B cell (primary cell): ENCODE measurements around the gene FOXD3. TPM values are rescaled to one million over a fixed set of nuclear protein-coding genes. Genes with fewer than 3 reads are reported as not detected.

Experiments
- ATAC-seq: fragments of 200-7000 bp; cut with Tn5 transposase; one replicate; pipeline ENCODE4 v1.10.0; 2021; ENCODE audit warnings: low read depth, mild to moderate bottlenecking, moderate number of reproducible peaks, moderate library complexity
- CTCF ChIA-PET: fragments of 350-600 bp; sonication (Branson Sonifier 250); formaldehyde crosslinking; loops from one replicate; lab custom pipeline; 2021; ENCODE audit warnings: antibody characterized with exemption, inconsistent platforms; lab: Charles Lee
- POLR2A ChIA-PET: fragments of 350-600 bp; sonication (Branson Sonifier 250); formaldehyde crosslinking; loops from one replicate; lab custom pipeline; 2021; ENCODE audit warnings: antibody characterized with exemption; lab: Charles Lee
- DNase-seq: peaks from one replicate; pipeline ENCODE4 v3.0.0; 2013
- H2AFZ ChIP-seq: 2 replicates; pipeline ENCODE4 v1.6.1; 2012; ENCODE audit warnings: mild to moderate bottlenecking, low read depth, low read length; ENCODE audit not compliant: insufficient read depth, poor library complexity, severe bottlenecking
- H3K27ac ChIP-seq, 2 donors: 1 replicate in 1 of 2; 2 replicates in 1 of 2; pipeline ENCODE4 v1.5.1; 2012 to 2013; ENCODE audit warnings: low read length in 2 of 2, mild to moderate bottlenecking in 2 of 2, moderate library complexity in 1 of 2
- H3K27me3 ChIP-seq, 4 experiments: fragments of 200-600 bp in 1 of 4; sonication (generic) in 1 of 4; replicated peaks in 1 of 4; 1 replicate in 2 of 4; 2 replicates in 2 of 4; pipeline versions ENCODE4 v1.6.1 to v1.7.0; 2013 to 2016; ENCODE audit warnings: low read length in 3 of 4, mild to moderate bottlenecking in 2 of 4, mixed read lengths in 1 of 4, moderate library complexity in 1 of 4; ENCODE audit not compliant: insufficient read depth in 4 of 4, control insufficient read depth in 3 of 4; ENCODE audit errors: control extremely low read depth in 1 of 4
- H3K36me3 ChIP-seq, 2 experiments: replicated peaks in 1 of 2; 1 replicate in 1 of 2; 2 replicates in 1 of 2; pipeline versions ENCODE4 v1.6.1 to v1.7.1; 2013; ENCODE audit warnings: low read length in 1 of 2; ENCODE audit not compliant: insufficient read depth in 2 of 2, control insufficient read depth in 1 of 2; ENCODE audit errors: control extremely low read depth in 1 of 2, extremely low read depth in 1 of 2
- H3K4me1 ChIP-seq, 2 donors: fragments of 200-600 bp in 1 of 2; sonication (generic) in 1 of 2; 1 replicate in 1 of 2; 2 replicates in 1 of 2; pipeline versions ENCODE4 v1.5.1 to v1.6.1; 2013 to 2017; ENCODE audit warnings: low read length in 2 of 2; ENCODE audit not compliant: control insufficient read depth in 2 of 2, insufficient read depth in 2 of 2
- H3K4me2 ChIP-seq: replicated peaks from 2 replicates; pipeline ENCODE3; 2012; ENCODE audit warnings: mild to moderate bottlenecking, low read depth, low read length; ENCODE audit not compliant: poor library complexity, severe bottlenecking
- H3K4me3 ChIP-seq, 5 experiments: fragments of 200-600 bp in 1 of 5; sonication (generic) in 1 of 5; 1 replicate in 3 of 5; 2 replicates in 2 of 5; pipeline versions ENCODE4 v1.5.1 to v1.7.0; 2011 to 2016; ENCODE audit warnings: low read length in 4 of 5, mild to moderate bottlenecking in 4 of 5, low read depth in 2 of 5, control low read depth in 1 of 5, moderate library complexity in 1 of 5; ENCODE audit not compliant: insufficient read depth in 1 of 5; ENCODE audit errors: control extremely low read depth in 1 of 5, extremely low read depth in 1 of 5
- H3K79me2 ChIP-seq: fragments of 200-600 bp; sonication (generic); one replicate; pipeline ENCODE4 v1.6.0; 2016; ENCODE audit warnings: low read length; ENCODE audit not compliant: control insufficient read depth, insufficient read depth
- H3K9ac ChIP-seq: fragments of 200-600 bp; sonication (generic); 2 replicates; pipeline ENCODE4 v1.6.1; 2017; ENCODE audit warnings: mild to moderate bottlenecking, low read length, moderate library complexity
- H3K9me3 ChIP-seq, 3 donors: one replicate each; pipeline versions ENCODE4 v1.6.1 to v1.7.1; 2013; ENCODE audit warnings: low read length in 2 of 3; ENCODE audit not compliant: control insufficient read depth in 2 of 3, insufficient read depth in 1 of 3; ENCODE audit errors: control extremely low read depth in 1 of 3
- H4K20me1 ChIP-seq: 2 replicates; pipeline ENCODE4 v1.6.0; 2012; ENCODE audit warnings: mild to moderate bottlenecking, low read length; ENCODE audit not compliant: insufficient read depth, control insufficient read depth, poor library complexity, severe bottlenecking
- H3K27ac Mint-ChIP-seq: one replicate; pipeline ENCODE4 v1.8.0; 2021; ENCODE audit warnings: mixed read lengths
- H3K27me3 Mint-ChIP-seq: one replicate; pipeline ENCODE4 v1.8.0; 2021; ENCODE audit warnings: mixed read lengths
- H3K4me1 Mint-ChIP-seq: one replicate; pipeline ENCODE4 v1.8.0; 2021; ENCODE audit warnings: mixed read lengths
- H3K4me3 Mint-ChIP-seq: one replicate; pipeline ENCODE4 v1.8.0; 2021; ENCODE audit warnings: mixed read lengths
- H3K9me3 Mint-ChIP-seq: one replicate; pipeline ENCODE4 v1.8.0; 2022; ENCODE audit warnings: mixed read lengths; ENCODE audit not compliant: insufficient read depth
- CTCF ChIP-seq: fragments of 200-600 bp; IDR thresholded peaks from one replicate; pipeline ENCODE4 v1.8.0; 2022; ENCODE audit warnings: antibody characterized with exemption, mild to moderate bottlenecking
- EZH2 ChIP-seq: IDR thresholded peaks from 2 replicates; pipeline ENCODE4 v1.6.1; 2012; ENCODE audit warnings: borderline replicate concordance, low read depth, mild to moderate bottlenecking, moderate library complexity, low read length; ENCODE audit not compliant: insufficient read depth, poor library complexity, severe bottlenecking
- WGBS: methylation state at CpG from one replicate; pipeline ENCODE4 v1.1.5; 2013; ENCODE audit warnings: missing lambda C conversion rate; ENCODE audit not compliant: insufficient coverage; 5-methylcytosine and 5-hydroxymethylcytosine counted together
- intact Hi-C: fragments of 100-400 bp; cut with micrococcal nuclease; formaldehyde crosslinking; loops from one replicate; pipeline ENCODE4 v1.10.0; 2022
- polyA plus RNA-seq: library from polyadenylated mRNA; depleted of rRNA; stranded (reverse); fragments of >200 nt; gene quantifications from 2 replicates; pipeline ENCODE4 v1.2.3, GENCODE V29; 2012
- total RNA-seq, 2 donors: library from RNA; stranded (reverse); fragments of 120-200 nt in 1 of 2; gene quantifications; 1 replicate in 1 of 2; 2 replicates in 1 of 2; pipeline versions ENCODE4 v1.2.3 to v1.2.4, GENCODE V29; 2013 to 2022

Gene FOXD3
- total and polyA plus RNA-seq, 2 donors (not counting 1 experiment from before 2014, with no cell fraction given) = not detected

DNA sequence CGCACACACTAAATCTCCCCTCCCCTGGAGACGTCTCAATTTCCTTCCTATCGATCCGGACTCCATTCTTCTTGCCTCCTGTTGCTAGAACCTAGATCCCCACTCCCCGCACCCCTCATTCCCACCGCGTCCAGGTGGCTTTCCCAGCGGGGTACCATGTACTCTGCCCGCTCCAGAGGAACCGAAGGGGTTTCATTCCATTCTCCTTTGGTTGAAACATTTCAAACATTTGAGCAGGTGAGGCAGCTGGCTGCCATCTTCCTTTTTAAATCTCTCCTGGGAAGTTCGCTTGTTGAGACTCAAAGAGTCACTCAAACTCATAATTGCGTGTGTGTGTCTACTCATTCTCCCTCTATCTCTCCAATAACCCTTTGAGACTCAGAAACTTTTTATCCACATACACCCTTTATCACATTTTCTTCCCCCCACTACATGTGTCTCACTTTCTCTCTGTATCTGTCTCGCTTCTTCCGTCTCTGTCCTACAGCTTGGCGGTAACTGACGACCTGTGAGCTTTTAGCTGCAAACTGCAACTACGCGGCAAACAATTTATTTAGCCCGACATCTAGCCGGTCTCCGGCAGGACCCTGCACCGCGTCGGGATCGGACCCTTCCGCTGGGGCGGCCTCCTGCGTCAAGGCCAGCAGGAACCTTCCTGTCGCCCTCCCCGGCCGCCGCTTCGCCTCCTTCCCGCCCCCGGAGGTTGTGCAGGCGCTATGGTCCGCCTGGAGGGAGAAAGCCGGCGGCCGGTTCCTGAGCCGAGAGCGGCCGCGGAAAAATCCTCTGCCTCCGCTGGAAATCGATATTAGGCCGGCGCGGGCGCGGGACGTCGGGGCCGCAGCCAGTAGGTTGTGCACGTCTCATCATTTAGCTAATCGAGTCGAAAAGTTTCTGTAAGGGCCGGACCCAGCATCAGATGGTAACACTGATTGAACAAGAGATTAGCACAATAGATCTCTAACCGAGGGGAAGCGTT is 3.0 kb upstream of the FOXD3 start:
- H3K9me3 Mint-ChIP-seq = peaks cover 8% of the 10 kb centered on the region
- 18% methylated on average over 60 of the region's 60 CpGs for WGBS
- intact Hi-C loops = loop anchor here (5.0 kb wide), 2 partner anchors 203 to 218 kb away; partner anchors contain the start of genes EFCAB7 and ITGB3BP
- H3K27me3 Mint-ChIP-seq = peaks cover 61% of the 10 kb centered on the region
- ChIA-PET CTCF (interaction anchor here (0.6 kb wide), 1 partner anchor 17 kb away, joined by 3 read pairs; no protein-coding TSS in a partner anchor), POLR2A (no interaction called here)
- Histone ChIP-seq H3K36me3 (no peaks in the 10 kb centered on the region), H2AFZ (no peak overlapping the region), H3K4me1 (peaks cover 55 to 66% of the 10 kb centered on the region in 2 donors), H3K4me2 (no peak overlapping the region), H3K79me2 (no peaks in the 10 kb centered on the region), H3K27ac (no peak overlapping the region), H4K20me1 (no peaks in the 10 kb centered on the region), H3K4me3 (no peak overlapping the region), H3K27me3 (peaks cover 0 to 82% (median 61%) of the 10 kb centered on the region in 4 experiments), H3K9me3 (peaks cover 0 to 74% (median 34%) of the 10 kb centered on the region in 3 donors), H3K9ac (no peak overlapping the region)
- peaks cover 33% of the 10 kb centered on the region for H3K4me1 Mint-ChIP-seq
- DNase-seq (peak; percentile 35), ATAC-seq (no peak)
- TF ChIP-seq CTCF (no peak), EZH2 (peak; percentile 81)
- H3K4me3 Mint-ChIP-seq = peak overlapping the region; percentile 34
- peak overlapping the region; percentile 65 for H3K27ac Mint-ChIP-seq
